Measurements from ENCODE around the gene CFAP46.

GRCh38 chr10:132804287-132804686 is 138.1 kb downstream of the CFAP46 start:
- TF ChIP-seq EZH2phosphoT487 (IDR thresholded peaks at IDR 0.05; ENCODE audit: insufficient read depth, low read depth) (no peak), EZH2 (IDR thresholded peaks at IDR 0.05; ENCODE audit: insufficient read depth, poor library complexity, severe bottlenecking) (no peak)

Data from GM23248 (cell line).